ENCODE measurements around the gene GULP1.

The GULP1 gene

DNA sequence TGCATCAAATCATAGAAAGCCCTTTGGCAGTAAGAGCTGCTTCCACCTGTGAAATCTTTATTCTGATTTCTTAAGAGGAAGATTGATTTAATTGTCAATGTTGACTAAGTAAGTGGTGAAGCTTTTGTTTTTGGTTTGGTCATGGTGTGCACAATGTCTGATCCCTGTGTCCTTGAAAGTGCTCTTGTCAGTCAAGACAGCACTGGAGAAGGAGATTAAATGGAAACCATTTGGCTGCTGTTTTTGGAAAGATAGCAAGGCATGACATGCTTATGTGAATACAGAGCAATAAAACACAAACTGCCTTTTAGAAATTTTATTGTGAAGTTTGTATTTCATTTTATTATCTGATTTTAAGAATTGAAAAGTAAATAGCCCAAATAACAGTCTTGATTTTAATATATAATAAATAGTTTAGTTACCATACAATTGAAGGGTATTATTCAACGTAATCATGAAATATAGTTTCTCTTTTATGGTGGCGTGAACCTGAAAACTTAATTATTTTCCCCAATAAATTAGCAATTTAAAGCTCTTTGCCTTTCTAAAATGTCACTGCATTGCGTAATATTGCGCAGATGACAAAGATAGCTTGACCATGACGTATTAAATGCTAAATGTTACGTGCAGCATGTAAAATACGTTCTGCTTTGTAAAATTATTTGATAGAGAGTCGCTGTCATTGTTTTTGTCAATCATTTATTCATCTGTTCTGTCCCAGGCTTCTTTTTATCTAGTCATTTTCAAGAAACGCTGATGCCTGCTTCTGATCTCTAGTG, 69.0 kb downstream of the GULP1 start:
- in situ Hi-C loops (cut with HindIII; ENCODE audit: low sequenced_read_pairs), result no loop called here
- no peak for DNase-seq (ENCODE audit: low read depth)
- no peak overlapping the region for H3K4me3 ChIP-seq (ENCODE audit: low read depth, low read length)
- TF ChIP-seq, protein P1, sequence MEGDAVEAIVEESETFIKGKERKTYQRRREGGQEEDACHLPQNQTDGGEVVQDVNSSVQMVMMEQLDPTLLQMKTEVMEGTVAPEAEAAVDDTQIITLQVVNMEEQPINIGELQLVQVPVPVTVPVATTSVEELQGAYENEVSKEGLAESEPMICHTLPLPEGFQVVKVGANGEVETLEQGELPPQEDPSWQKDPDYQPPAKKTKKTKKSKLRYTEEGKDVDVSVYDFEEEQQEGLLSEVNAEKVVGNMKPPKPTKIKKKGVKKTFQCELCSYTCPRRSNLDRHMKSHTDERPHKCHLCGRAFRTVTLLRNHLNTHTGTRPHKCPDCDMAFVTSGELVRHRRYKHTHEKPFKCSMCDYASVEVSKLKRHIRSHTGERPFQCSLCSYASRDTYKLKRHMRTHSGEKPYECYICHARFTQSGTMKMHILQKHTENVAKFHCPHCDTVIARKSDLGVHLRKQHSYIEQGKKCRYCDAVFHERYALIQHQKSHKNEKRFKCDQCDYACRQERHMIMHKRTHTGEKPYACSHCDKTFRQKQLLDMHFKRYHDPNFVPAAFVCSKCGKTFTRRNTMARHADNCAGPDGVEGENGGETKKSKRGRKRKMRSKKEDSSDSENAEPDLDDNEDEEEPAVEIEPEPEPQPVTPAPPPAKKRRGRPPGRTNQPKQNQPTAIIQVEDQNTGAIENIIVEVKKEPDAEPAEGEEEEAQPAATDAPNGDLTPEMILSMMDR (IDR thresholded peaks at IDR 0.05; ENCODE audit: low read depth, low read length, missing control alignments), result no peak

DNA sequence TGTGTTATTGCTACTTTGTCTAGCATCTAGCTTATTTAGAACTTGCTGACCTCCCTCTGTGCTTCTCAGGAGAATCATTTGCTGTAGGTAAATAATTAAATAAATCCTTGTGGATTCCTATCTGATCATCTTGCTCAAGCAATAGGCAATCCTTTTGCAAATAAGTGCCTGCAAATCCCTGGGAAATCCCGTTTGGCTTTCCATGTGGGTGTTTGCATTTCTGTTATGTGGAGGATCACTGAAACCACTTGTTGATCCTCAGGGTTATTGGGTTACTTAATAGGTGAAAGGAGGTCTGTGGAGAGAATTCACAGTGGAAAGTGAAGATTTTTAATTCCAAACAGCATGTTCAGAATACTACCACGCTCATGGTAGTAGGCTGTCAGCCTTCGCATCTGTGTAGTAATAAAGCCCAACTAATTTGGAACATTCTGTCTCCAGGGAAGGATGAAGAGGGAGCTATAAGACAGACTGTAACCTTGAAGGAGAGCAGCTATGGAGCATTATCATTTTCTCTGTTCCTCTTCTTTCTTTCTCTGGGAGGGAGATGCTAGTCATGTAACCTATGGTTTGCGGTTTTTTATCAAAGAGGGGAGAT, 72.5 kb downstream of the GULP1 start:
- in situ Hi-C loops (cut with HindIII; ENCODE audit: low sequenced_read_pairs), result no loop called here
- no peak overlapping the region for H3K4me3 ChIP-seq (ENCODE audit: low read depth, low read length)
- DNase-seq (ENCODE audit: low read depth), result no peak
- TF ChIP-seq, protein P1 (IDR thresholded peaks at IDR 0.05; ENCODE audit: low read depth, low read length, missing control alignments), result no peak

DNA sequence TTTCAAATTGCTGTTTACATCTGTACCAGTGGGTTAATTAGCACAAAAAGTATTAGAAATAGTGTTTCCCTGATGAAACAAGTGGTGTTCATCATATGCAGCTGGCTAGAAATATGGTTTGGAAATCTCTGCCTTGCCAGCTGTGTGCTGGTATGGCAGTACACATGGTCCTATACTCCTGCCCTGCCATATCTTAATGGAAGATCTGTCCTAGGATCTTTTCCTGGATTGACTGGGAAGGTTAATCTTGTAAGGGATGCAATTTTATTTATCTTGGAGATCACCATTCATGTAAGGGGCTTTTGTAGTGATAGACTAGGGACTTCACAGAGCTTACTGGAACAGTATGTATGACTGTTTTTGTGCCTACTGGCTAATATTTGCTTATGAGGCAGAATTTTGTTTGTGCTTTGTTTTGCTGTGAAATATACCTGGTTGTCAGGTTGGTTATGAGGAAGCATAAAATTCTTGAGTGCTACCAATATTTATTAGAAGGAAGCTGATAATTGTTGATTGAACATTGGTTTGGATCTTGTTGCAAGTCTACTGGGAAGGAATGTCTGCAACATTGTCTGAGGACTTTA, 73.5 kb downstream of the GULP1 start:
- no peak overlapping the region for H3K4me3 ChIP-seq (ENCODE audit: low read depth, low read length)
- DNase-seq (ENCODE audit: low read depth), result no peak
- TF ChIP-seq, protein P1 (IDR thresholded peaks at IDR 0.05; ENCODE audit: low read depth, low read length, missing control alignments), result no peak
- in situ Hi-C loops (cut with HindIII; ENCODE audit: low sequenced_read_pairs), result no loop called here

DNA sequence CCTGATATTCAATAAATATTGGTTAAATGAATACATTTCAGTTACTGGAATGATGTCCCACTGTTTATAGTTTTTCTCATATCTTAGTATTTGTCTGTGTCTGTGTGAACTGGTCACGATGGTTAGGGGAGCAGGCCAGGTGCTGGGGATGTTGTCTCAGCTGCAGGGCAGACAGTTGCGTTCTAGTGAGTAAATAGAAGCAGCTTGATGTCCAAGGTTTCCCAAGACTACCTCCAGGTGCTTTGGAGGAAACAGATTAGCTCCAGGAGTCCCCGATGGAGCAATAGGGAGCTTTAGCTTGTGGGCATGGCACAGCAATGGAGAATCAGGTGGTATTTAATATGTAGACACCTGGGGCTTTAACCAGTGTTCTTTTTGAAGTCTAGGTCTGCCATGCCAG, 75.5 kb downstream of the GULP1 start:
- in situ Hi-C loops (cut with HindIII; ENCODE audit: low sequenced_read_pairs), result no loop called here
- no peak overlapping the region for H3K4me3 ChIP-seq (ENCODE audit: low read depth, low read length)
- DNase-seq (ENCODE audit: low read depth), result no peak
- TF ChIP-seq, protein P1 (IDR thresholded peaks at IDR 0.05; ENCODE audit: low read depth, low read length, missing control alignments), result no peak

DNA sequence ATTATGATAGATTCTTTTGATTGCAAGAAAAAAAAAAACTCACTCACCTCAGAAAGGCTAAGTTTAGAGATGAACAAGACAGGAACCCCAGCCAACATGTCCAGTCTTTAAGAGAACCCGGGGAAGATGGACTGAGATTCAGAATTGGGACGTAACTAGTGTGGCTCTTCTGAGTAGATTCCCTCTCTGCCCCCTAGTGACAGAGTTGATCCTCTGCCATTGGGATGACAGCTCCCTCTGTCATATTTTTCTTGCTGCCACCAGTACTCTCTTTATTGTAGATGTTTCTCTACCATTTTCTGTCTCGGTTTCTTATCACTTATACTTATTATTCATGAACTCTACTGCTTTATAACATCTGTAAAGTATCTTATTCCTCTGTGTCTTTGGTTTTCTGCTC, 77.7 kb downstream of the GULP1 start:
- TF ChIP-seq, protein P1 (IDR thresholded peaks at IDR 0.05; ENCODE audit: low read depth, low read length, missing control alignments), result peak; percentile 61
- in situ Hi-C loops (cut with HindIII; ENCODE audit: low sequenced_read_pairs), result no loop called here
- H3K4me3 ChIP-seq (ENCODE audit: low read depth, low read length), result no peak overlapping the region
- DNase-seq (ENCODE audit: low read depth), result no peak

DNA sequence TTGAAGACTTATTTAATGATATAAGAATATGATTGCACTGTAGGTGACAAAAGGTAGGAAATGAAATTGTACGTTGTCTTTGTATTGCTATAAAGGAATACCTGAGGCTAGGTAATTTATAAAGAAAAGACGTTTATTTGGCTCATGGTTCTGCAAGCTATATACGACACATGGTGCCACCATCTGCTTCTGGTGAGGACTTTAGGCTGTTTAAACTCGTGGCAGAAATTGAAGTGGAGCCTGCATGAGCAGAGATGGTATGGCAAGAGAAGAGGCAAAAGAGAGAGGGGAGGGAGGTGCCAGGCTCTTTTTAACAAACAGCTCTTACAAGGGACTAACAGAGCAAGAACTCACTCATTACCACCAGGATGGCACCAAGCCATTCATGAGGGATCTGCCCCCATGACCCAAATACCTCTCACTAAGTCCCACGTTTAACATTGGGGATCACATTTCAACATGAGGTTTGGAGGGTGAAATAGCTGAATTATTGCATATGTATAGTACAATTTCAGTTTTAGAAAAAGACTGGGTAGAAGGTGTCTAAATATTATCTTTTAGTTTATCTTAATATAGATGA, 86.8 kb downstream of the GULP1 start:
- DNase-seq (ENCODE audit: low read depth), result no peak

More for the DNA sequence above, 86.8 kb downstream of the GULP1 start:
- in situ Hi-C loops (cut with HindIII; ENCODE audit: low sequenced_read_pairs), result no loop called here
- TF ChIP-seq, protein P1 (IDR thresholded peaks at IDR 0.05; ENCODE audit: low read depth, low read length, missing control alignments), result no peak
- H3K4me3 ChIP-seq (ENCODE audit: low read depth, low read length), result no peak overlapping the region

Data from astrocyte of the cerebellum (primary cell).